PC-9 (cell line): Measurements from ENCODE around the gene CTNND2. TPM values are rescaled to one million over a fixed set of nuclear protein-coding genes. Genes with fewer than 3 reads are reported as not detected.

Experiments
- BruUV-seq: library from RNA; stranded (reverse); fragments of 400-500 nt; replicated peaks from 2 replicates; lab custom pipeline; 2021; lab: Mats Ljungman, UMichigan
- CTCF ChIA-PET: fragments of 300-600 bp; sonication (Branson Sonifier 250); formaldehyde crosslinking; loops from one replicate; lab custom pipeline; 2022; ENCODE audit warnings: antibody characterized with exemption; lab: Charles Lee
- POLR2A ChIA-PET: fragments of 300-600 bp; sonication (Branson Sonifier 250); formaldehyde crosslinking; loops from one replicate; lab custom pipeline; 2022; ENCODE audit warnings: antibody characterized with exemption; ENCODE audit not compliant: unreplicated experiment; lab: Charles Lee
- DNase-seq, 2 experiments: peaks; one replicate each; pipeline versions ENCODE4 v3.0.0 to v3.0.0-alpha.2; 2015 to 2022; ENCODE audit warnings: mixed read lengths in 1 of 2
- H2AFZ ChIP-seq: fragments of 200-600 bp; sonication (generic); 2 replicates; pipeline ENCODE4 v1.8.1; 2017; ENCODE audit warnings: antibody characterized with exemption
- H3F3A ChIP-seq: fragments of 200-600 bp; sonication (generic); 2 replicates; pipeline ENCODE4 v1.8.1; 2017; ENCODE audit warnings: antibody characterized with exemption, mild to moderate bottlenecking, low read depth; ENCODE audit not compliant: insufficient read depth
- H3K27ac ChIP-seq: fragments of 200-600 bp; sonication (generic); 2 replicates; pipeline ENCODE4 v1.6.1; 2016; ENCODE audit warnings: mixed run types
- H3K27me3 ChIP-seq: fragments of 200-600 bp; sonication (generic); 2 replicates; pipeline ENCODE4 v1.6.1; 2016; ENCODE audit warnings: low read depth, mixed run types; ENCODE audit not compliant: insufficient read depth
- H3K36me3 ChIP-seq: fragments of 200-600 bp; sonication (generic); 2 replicates; pipeline ENCODE4 v1.6.1; 2016; ENCODE audit warnings: low read depth, mixed run types
- H3K4me1 ChIP-seq: fragments of 200-600 bp; sonication (generic); replicated peaks from 2 replicates; pipeline ENCODE4 v1.6.1; 2016; ENCODE audit warnings: mixed run types; ENCODE audit not compliant: insufficient read depth
- H3K4me2 ChIP-seq: fragments of 200-600 bp; sonication (generic); 2 replicates; pipeline ENCODE4 v1.6.1; 2017; ENCODE audit warnings: mixed run types
- H3K4me3 ChIP-seq: fragments of 200-600 bp; sonication (generic); 2 replicates; pipeline ENCODE4 v1.6.1; 2016; ENCODE audit warnings: mixed run types
- H3K79me2 ChIP-seq: fragments of 200-600 bp; sonication (generic); 2 replicates; pipeline ENCODE4 v1.6.1; 2017; ENCODE audit warnings: low read depth, mixed run types
- H3K9me2 ChIP-seq: fragments of 200-600 bp; sonication (generic); 2 replicates; pipeline ENCODE4 v1.8.1; 2017; ENCODE audit warnings: mild to moderate bottlenecking; ENCODE audit not compliant: insufficient read depth
- H3K9me3 ChIP-seq: fragments of 200-600 bp; sonication (generic); 2 replicates; pipeline ENCODE4 v1.8.1; 2016; ENCODE audit warnings: low read depth; ENCODE audit not compliant: insufficient read depth
- H4K20me1 ChIP-seq: fragments of 200-600 bp; sonication (generic); 2 replicates; pipeline ENCODE4 v1.8.1; 2017; ENCODE audit not compliant: insufficient read depth
- EZH2 ChIP-seq: fragments of 200-600 bp; sonication (generic); IDR thresholded peaks from 2 replicates; pipeline ENCODE4 v1.8.0; 2017; ENCODE audit warnings: antibody characterized with exemption, low read depth
- intact Hi-C: fragments of 100-400 bp; cut with micrococcal nuclease; formaldehyde crosslinking; loops from one replicate; pipeline ENCODE4 v1.10.0; 2022; ENCODE audit not compliant: unreplicated experiment
- total RNA-seq: library from RNA; stranded (reverse); gene quantifications from 2 replicates; pipeline ENCODE4 v1.2.3, GENCODE V29; 2021
- TF ChIP-seq, protein P1 (sequence below): fragments of 200-600 bp; sonication (generic); conservative IDR thresholded peaks from 2 replicates; pipeline ENCODE4 v1.6.1; 2017; ENCODE audit warnings: mixed run types, antibody characterized with exemption, mild to moderate bottlenecking, moderate library complexity

The CTNND2 gene
- total RNA-seq, 1 experiment from 2014 or later = not detected

DNA sequence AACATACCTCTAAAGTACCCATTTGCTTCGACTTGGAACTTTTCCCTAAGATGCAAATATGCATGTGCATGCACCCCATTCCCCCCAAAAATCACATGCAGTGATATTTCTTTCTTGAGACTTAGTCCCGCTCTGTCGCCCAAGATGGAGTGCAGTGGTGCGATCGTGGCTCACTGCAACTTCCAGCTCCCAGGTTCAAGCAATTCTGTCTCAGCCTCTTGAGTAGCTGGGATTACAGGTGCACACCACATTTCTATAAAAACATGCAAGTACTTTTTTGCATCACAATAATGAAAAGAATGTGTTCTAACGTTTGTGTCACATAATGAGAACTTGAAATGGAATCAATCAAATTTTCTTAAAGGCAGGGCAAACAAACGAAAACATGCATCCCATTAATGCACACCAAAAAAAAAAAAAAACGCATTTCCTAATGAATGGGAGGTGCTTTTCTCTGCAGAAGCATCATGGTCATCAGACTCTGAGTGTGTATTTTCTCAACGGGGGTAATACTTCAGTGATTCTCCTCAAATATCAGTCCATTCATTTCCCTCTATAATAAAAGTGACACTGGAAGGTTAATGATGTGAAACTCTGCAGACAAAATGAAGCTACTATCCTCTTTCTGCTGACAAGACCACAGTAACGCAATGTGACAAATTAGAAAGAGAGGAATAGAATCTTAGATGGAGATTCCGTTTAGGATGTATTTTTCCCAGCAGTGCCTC lies 389.4 kb downstream of the CTNND2 start:
- no peaks in the 10 kb centered on the region for H3F3A ChIP-seq
- no peak overlapping the region for H2AFZ ChIP-seq
- no peak for TF ChIP-seq EZH2
- TF ChIP-seq, protein P1, sequence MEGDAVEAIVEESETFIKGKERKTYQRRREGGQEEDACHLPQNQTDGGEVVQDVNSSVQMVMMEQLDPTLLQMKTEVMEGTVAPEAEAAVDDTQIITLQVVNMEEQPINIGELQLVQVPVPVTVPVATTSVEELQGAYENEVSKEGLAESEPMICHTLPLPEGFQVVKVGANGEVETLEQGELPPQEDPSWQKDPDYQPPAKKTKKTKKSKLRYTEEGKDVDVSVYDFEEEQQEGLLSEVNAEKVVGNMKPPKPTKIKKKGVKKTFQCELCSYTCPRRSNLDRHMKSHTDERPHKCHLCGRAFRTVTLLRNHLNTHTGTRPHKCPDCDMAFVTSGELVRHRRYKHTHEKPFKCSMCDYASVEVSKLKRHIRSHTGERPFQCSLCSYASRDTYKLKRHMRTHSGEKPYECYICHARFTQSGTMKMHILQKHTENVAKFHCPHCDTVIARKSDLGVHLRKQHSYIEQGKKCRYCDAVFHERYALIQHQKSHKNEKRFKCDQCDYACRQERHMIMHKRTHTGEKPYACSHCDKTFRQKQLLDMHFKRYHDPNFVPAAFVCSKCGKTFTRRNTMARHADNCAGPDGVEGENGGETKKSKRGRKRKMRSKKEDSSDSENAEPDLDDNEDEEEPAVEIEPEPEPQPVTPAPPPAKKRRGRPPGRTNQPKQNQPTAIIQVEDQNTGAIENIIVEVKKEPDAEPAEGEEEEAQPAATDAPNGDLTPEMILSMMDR = no peak
- no peaks in the 10 kb centered on the region for H3K79me2 ChIP-seq
- H3K36me3 ChIP-seq = no peaks in the 10 kb centered on the region
- intact Hi-C loops = no loop called here
- no peak overlapping the region for H3K27ac ChIP-seq
- POLR2A ChIA-PET = no interaction called here
- no peaks in the 10 kb centered on the region for H4K20me1 ChIP-seq
- H3K9me3 ChIP-seq = no peaks in the 10 kb centered on the region
- no peaks in the 10 kb centered on the region for H3K4me1 ChIP-seq
- H3K4me2 ChIP-seq = no peak overlapping the region
- H3K9me2 ChIP-seq = no peaks in the 10 kb centered on the region
- DNase-seq = no peak
- CTCF ChIA-PET = no interaction called here
- H3K4me3 ChIP-seq = no peak overlapping the region
- peaks cover 1% of the 10 kb centered on the region; the same call in 1 of the 2 replicates for H3K27me3 ChIP-seq
- BruUV-seq = no TSS peak

DNA sequence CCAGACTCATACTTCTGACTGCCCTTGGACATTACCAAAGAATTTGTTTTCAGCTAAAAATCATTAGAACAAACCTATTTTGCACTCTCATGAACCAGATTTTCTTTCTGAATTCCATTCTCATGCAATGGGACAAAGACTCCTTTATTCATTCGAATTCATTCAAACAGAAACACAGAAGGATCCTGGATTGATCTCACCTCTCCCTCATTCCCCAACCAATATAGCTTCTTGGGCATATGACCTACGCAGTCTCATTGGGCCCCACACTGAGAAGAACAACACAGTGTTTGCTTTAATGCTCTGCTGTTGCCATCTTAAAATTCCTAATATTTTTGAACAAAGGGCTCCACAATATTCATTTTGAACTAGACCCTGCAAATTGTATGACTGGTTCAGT lies 392.4 kb downstream of the CTNND2 start:
- Histone ChIP-seq H3K27me3 (peaks cover 12% of the 10 kb centered on the region; the same call in 1 of the 2 replicates), H3K9me3 (no peaks in the 10 kb centered on the region), H4K20me1 (no peaks in the 10 kb centered on the region), H3K4me3 (no peak overlapping the region), H3K4me1 (no peaks in the 10 kb centered on the region), H2AFZ (no peak overlapping the region), H3F3A (no peaks in the 10 kb centered on the region), H3K79me2 (no peaks in the 10 kb centered on the region), H3K36me3 (no peaks in the 10 kb centered on the region), H3K27ac (no peak overlapping the region), H3K4me2 (no peak overlapping the region), H3K9me2 (no peaks in the 10 kb centered on the region)
- DNase-seq = no peak
- no TSS peak for BruUV-seq
- CTCF ChIA-PET = no interaction called here
- POLR2A ChIA-PET = no interaction called here
- intact Hi-C loops = no loop called here
- TF ChIP-seq EZH2 = no peak
- TF ChIP-seq, protein P1 = no peak

DNA sequence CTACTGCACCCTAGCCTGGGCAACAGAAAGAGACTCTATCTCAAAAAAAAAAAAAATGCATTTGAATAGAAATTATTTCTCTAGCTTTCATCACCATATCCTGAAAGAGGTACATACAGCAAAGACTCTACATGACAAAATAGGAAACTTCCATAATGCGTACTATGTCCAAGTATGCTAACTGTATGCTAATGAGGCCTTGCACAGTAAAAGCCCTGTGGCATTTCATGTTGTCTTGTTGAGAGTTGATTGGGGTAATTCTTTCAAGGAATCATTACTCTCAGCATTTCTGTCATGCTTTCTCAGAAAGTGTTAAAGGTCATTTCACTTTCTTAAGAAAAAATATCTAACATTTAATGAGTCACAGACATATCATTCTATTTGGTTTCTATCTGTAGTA lies 393.4 kb downstream of the CTNND2 start:
- intact Hi-C loops = no loop called here
- CTCF ChIA-PET = no interaction called here
- H3K4me3 ChIP-seq = no peak overlapping the region

More for the DNA sequence above, 393.4 kb downstream of the CTNND2 start:
- Histone ChIP-seq H3K79me2 (no peaks in the 10 kb centered on the region), H3K9me2 (no peaks in the 10 kb centered on the region), H2AFZ (no peak overlapping the region), H3K36me3 (no peaks in the 10 kb centered on the region), H3K4me1 (no peaks in the 10 kb centered on the region), H3K9me3 (no peaks in the 10 kb centered on the region), H3F3A (no peaks in the 10 kb centered on the region), H3K27ac (no peak overlapping the region), H3K4me2 (no peak overlapping the region), H3K27me3 (peaks cover 14% of the 10 kb centered on the region; the same call in 1 of the 2 replicates), H4K20me1 (no peaks in the 10 kb centered on the region)
- TF ChIP-seq, protein P1 = no peak
- TF ChIP-seq EZH2 = no peak
- DNase-seq = no peak
- POLR2A ChIA-PET = no interaction called here
- no TSS peak for BruUV-seq
